HL-60/S4 treated with retinoic acid at 250 ng/mL for 4 days and 3 days (cell line): ENCODE data around the gene DUXB.

Source experiments
- in situ Hi-C: fragments of 300-500 bp; cut with MboI; formaldehyde crosslinking; loops from 2 replicates; pipeline ENCODE4 v1.7.0; 2022; ENCODE audit warnings: low sequenced_read_pairs

The DUXB gene

GRCh38 chr16:75660726-75661302, 40.4 kb downstream of the DUXB start:
- in situ Hi-C loops, result no loop called here

DNA sequence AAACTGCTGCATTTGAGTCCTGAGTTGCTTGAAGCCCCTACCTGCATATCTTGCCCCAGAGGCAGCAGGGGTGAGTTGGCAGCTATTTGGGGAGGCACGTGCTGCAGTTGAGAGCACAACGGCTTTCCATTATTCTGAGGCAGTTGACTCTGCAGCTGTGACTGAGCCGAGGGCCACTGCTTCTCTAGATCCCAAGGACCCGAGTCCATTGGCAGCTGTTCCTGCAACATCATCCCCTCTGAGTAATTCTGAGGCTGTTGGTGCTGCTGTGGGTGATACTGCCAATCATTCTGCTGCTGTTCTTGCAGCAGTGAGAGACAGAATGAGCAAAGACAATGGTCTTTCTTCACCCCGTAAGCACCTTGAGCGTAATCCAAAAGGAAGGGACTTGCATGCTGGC, 40.9 kb downstream of the DUXB start:
- in situ Hi-C loops, result no loop called here

- in situ Hi-C loops, result no loop called here
Observed at GRCh38 chr16:75658175-75658574, 43.1 kb downstream of the DUXB start.

DNA sequence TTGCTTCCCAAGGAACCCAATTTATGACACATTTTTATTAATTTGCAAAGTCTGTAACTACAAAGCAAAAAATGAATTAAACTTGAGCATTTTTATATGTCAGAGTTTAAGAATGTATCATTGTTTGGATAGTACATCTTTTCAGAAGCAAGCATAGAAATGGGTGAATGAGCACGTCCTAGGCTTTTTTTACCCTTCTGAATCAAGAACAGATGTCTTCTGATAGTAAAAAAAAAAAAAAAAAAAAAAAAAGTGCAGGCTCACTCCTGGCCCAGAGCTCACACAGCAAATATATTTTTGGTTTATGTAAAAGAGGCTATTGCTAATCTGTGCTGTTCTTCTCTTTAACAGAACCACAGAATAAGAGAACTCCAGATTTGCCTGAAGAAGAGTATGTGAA, 47.3 kb downstream of the DUXB start:
- in situ Hi-C loops, result no loop called here

DNA sequence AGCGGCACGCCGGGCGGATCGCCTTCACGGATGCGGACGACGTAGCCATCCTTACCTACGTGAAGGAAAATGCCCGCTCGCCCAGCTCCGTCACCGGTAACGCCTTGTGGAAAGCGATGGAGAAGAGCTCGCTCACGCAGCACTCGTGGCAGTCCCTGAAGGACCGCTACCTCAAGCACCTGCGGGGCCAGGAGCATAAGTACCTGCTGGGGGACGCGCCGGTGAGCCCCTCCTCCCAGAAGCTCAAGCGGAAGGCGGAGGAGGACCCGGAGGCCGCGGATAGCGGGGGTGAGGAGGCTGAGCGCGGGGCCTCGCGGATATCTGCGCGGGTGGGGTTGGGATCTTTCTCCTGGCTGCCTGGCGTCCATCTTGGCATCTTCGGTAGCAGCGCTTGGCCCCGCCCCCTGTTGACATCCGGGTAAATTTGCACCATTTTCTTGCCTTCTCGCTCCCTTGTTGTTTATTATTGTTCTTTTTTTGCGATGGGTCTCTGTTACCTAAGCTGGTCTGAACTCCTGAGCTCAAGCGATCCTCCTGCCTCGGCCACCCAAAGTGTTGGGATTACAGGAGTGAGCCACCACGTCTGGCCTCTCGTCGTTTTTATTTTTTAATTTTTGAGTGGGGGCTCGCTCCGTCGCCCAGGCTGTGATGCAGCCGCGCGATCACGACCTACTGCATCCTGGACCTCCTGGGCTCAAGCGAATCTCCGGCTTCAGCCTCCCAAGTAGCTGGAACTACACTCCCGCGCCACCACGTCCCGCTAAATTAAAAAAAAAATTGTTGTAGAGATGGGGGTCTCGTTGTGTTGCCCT, 52.8 kb downstream of the DUXB start:
- in situ Hi-C loops, result no loop called here

DNA sequence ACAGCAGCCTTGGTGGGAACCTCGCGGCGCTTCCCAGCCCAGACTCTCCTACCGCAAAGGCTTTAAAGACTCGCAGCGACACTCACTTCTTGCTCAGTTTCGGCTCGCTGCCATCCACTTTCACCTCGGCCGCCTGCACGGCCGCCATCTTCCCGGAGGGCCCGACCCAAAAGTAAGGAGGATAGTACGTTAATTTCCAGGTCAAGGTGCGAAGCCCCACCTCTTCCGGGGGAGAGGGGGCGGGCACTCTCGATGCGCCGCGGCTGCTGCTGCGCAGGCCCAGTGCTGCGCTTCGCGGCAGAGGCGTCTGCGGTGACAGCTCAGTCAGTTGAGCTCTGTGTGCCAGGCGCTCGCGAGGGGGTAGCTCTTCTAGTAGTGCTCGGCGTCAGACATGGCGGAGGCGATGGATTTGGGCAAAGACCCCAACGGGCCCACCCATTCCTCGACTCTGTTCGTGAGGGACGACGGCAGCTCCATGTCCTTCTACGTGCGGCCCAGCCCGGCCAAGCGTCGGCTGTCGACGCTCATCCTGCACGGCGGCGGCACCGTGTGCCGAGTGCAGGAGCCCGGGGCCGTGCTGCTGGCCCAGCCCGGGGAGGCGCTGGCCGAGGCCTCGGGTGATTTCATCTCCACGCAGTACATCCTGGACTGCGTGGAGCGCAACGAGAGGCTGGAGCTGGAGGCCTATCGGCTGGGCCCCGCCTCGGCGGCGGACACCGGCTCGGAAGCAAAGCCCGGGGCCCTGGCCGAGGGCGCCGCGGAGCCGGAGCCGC, 53.6 kb downstream of the DUXB start, which contains the start of the genes KARS1 and TERF2IP:
KARS1 (minus strand) TSS at position 174 of the 773 bp plus-strand sequence; CDS start at position 148, 26 bp downstream.
TERF2IP (plus strand) TSS at position 282 of the 773 bp plus-strand sequence; CDS start at position 392, 110 bp downstream.
- in situ Hi-C loops, result no loop called here

- in situ Hi-C loops, result no loop called here
Observed at GRCh38 chr16:75647112-75647491, 54.2 kb downstream of the DUXB start.

DNA sequence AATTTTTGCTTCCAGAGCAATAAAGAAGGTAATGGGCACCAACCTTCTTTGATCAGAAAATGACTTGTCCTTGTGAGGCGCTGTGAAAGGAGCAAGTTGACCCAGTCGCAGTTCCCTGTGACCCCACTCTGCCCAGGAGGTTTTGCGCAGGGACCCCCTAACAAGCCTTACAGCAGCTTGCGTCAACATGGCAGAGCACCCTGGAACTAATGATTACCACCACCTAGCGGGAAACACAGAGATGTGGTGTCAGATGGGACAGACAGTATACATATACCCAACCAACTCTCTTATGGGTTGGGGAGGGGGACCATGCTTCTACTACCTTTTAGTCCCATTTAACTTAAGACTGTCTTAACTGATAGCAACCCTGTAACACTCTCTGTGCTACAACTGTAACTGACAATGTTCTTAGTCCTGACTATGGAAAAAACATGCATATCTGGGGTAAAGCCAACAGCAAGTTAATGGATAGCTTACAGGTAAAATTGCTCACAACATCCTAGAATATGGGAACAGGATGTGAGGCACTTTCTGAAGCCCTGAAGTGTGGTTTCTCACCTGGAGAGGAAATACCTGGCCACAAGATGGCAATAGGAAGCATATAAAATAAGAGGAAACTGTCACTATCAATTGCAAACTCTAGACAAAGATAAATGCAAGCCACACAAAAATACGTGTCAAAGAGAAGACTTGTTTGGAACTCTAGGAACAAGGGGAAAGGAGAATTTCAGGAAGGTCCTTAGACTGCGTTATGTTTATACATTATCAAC, 56.8 kb downstream of the DUXB start:
- in situ Hi-C loops, result no loop called here
